Measurements from ENCODE around the gene SPECC1L.

The SPECC1L gene

GRCh38 chr22:24331468-24332440 is 61.1 kb downstream of the SPECC1L start:
- Mint-ChIP-seq H3K27ac (no peak overlapping the region), H3K4me3 (no peak overlapping the region), H3K4me1 (ENCODE audit: low read depth) (peaks cover 17% of the 10 kb centered on the region), H3K36me3 (ENCODE audit: low read depth) (peaks cover 24% of the 10 kb centered on the region), H3K27me3 (ENCODE audit: low read depth) (no peaks in the 10 kb centered on the region), H3K9me3 (no peaks in the 10 kb centered on the region)
- no peak for DNase-seq (ENCODE audit: low spot score)

- peaks cover 17% of the 10 kb centered on the region for H3K4me1 Mint-ChIP-seq (ENCODE audit: low read depth)
- H3K27me3 Mint-ChIP-seq (ENCODE audit: low read depth) = no peaks in the 10 kb centered on the region
- peaks cover 21% of the 10 kb centered on the region for H3K36me3 Mint-ChIP-seq (ENCODE audit: low read depth)
- H3K27ac Mint-ChIP-seq = no peak overlapping the region
- no peak overlapping the region for H3K4me3 Mint-ChIP-seq
- DNase-seq (ENCODE audit: low spot score) = no peak
- H3K9me3 Mint-ChIP-seq = no peaks in the 10 kb centered on the region
Observed at GRCh38 chr22:24333301-24333700, 62.7 kb downstream of the SPECC1L start.

GRCh38 chr22:24335496-24335895 is 64.9 kb downstream of the SPECC1L start:
- Mint-ChIP-seq H3K27me3 (ENCODE audit: low read depth) (no peaks in the 10 kb centered on the region), H3K9me3 (no peaks in the 10 kb centered on the region), H3K36me3 (ENCODE audit: low read depth) (peaks cover 20% of the 10 kb centered on the region), H3K27ac (no peak overlapping the region), H3K4me3 (peak overlapping the region; percentile 0), H3K4me1 (ENCODE audit: low read depth) (peaks cover 9% of the 10 kb centered on the region)
- no peak for DNase-seq (ENCODE audit: low spot score)

- H3K27ac Mint-ChIP-seq = no peak overlapping the region
- no peaks in the 10 kb centered on the region for H3K27me3 Mint-ChIP-seq (ENCODE audit: low read depth)
- no peaks in the 10 kb centered on the region for H3K9me3 Mint-ChIP-seq
Observed at GRCh38 chr22:24337894-24338645, 67.4 kb downstream of the SPECC1L start.

GRCh38 chr22:24338726-24339451 is 68.3 kb downstream of the SPECC1L start:
- Mint-ChIP-seq H3K9me3 (no peaks in the 10 kb centered on the region), H3K27ac (no peak overlapping the region), H3K4me3 (no peak overlapping the region), H3K4me1 (ENCODE audit: low read depth) (peaks cover 9% of the 10 kb centered on the region), H3K27me3 (ENCODE audit: low read depth) (no peaks in the 10 kb centered on the region), H3K36me3 (ENCODE audit: low read depth) (peaks cover 26% of the 10 kb centered on the region)
- no peak for DNase-seq (ENCODE audit: low spot score)

More at GRCh38 chr22:24337894-24338645, 67.4 kb downstream of the SPECC1L start:
- no peak overlapping the region for H3K4me3 Mint-ChIP-seq
- peaks cover 26% of the 10 kb centered on the region for H3K36me3 Mint-ChIP-seq (ENCODE audit: low read depth)
- H3K4me1 Mint-ChIP-seq (ENCODE audit: low read depth) = peaks cover 9% of the 10 kb centered on the region
- DNase-seq (ENCODE audit: low spot score) = no peak

GRCh38 chr22:24339452-24339747 is 68.8 kb downstream of the SPECC1L start:
- no peak for DNase-seq (ENCODE audit: low spot score)
- Mint-ChIP-seq H3K36me3 (ENCODE audit: low read depth) (peaks cover 31% of the 10 kb centered on the region), H3K9me3 (no peaks in the 10 kb centered on the region), H3K4me3 (no peak overlapping the region), H3K27ac (no peak overlapping the region), H3K4me1 (ENCODE audit: low read depth) (peaks cover 9% of the 10 kb centered on the region), H3K27me3 (ENCODE audit: low read depth) (no peaks in the 10 kb centered on the region)

GRCh38 chr22:24341627-24342026 is 71.0 kb downstream of the SPECC1L start:
- Mint-ChIP-seq H3K27ac (no peak overlapping the region), H3K4me1 (ENCODE audit: low read depth) (peaks cover 2% of the 10 kb centered on the region), H3K4me3 (no peak overlapping the region), H3K36me3 (ENCODE audit: low read depth) (peaks cover 28% of the 10 kb centered on the region), H3K27me3 (ENCODE audit: low read depth) (no peaks in the 10 kb centered on the region), H3K9me3 (no peaks in the 10 kb centered on the region)
- DNase-seq (ENCODE audit: low spot score) = no peak

GRCh38 chr22:24350627-24351026 is 80.0 kb downstream of the SPECC1L start:
- H3K9me3 Mint-ChIP-seq = peaks cover 5% of the 10 kb centered on the region
- peaks cover 15% of the 10 kb centered on the region for H3K4me1 Mint-ChIP-seq (ENCODE audit: low read depth)
- H3K4me3 Mint-ChIP-seq = no peak overlapping the region
- H3K36me3 Mint-ChIP-seq (ENCODE audit: low read depth) = peaks cover 61% of the 10 kb centered on the region
- no peak overlapping the region for H3K27ac Mint-ChIP-seq
- DNase-seq (ENCODE audit: low spot score) = no peak
- H3K27me3 Mint-ChIP-seq (ENCODE audit: low read depth) = no peaks in the 10 kb centered on the region

GRCh38 chr22:24353121-24353520 is 82.5 kb downstream of the SPECC1L start:
- Mint-ChIP-seq H3K27ac (no peak overlapping the region), H3K27me3 (ENCODE audit: low read depth) (no peaks in the 10 kb centered on the region), H3K36me3 (ENCODE audit: low read depth) (peaks cover 60% of the 10 kb centered on the region), H3K4me1 (ENCODE audit: low read depth) (peaks cover 25% of the 10 kb centered on the region), H3K4me3 (no peak overlapping the region), H3K9me3 (peaks cover 5% of the 10 kb centered on the region)
- no peak for DNase-seq (ENCODE audit: low spot score)

- H3K9me3 Mint-ChIP-seq = peaks cover 5% of the 10 kb centered on the region
- peaks cover 30% of the 10 kb centered on the region for H3K4me1 Mint-ChIP-seq (ENCODE audit: low read depth)
- peaks cover 51% of the 10 kb centered on the region for H3K36me3 Mint-ChIP-seq (ENCODE audit: low read depth)
- H3K4me3 Mint-ChIP-seq = no peak overlapping the region
- no peaks in the 10 kb centered on the region for H3K27me3 Mint-ChIP-seq (ENCODE audit: low read depth)
- no peak for DNase-seq (ENCODE audit: low spot score)
- H3K27ac Mint-ChIP-seq = no peak overlapping the region
Observed at GRCh38 chr22:24355574-24355973, 84.9 kb downstream of the SPECC1L start.

GRCh38 chr22:24357547-24357946 is 86.9 kb downstream of the SPECC1L start:
- no peak for DNase-seq (ENCODE audit: low spot score)
- Mint-ChIP-seq H3K36me3 (ENCODE audit: low read depth) (peaks cover 46% of the 10 kb centered on the region), H3K27ac (no peak overlapping the region), H3K27me3 (ENCODE audit: low read depth) (no peaks in the 10 kb centered on the region), H3K9me3 (peaks cover 5% of the 10 kb centered on the region), H3K4me3 (no peak overlapping the region), H3K4me1 (ENCODE audit: low read depth) (peaks cover 28% of the 10 kb centered on the region)

GRCh38 chr22:24358105-24358836 is 87.6 kb downstream of the SPECC1L start:
- Mint-ChIP-seq H3K9me3 (peaks cover 5% of the 10 kb centered on the region), H3K4me1 (ENCODE audit: low read depth) (peaks cover 27% of the 10 kb centered on the region), H3K27ac (no peak overlapping the region), H3K27me3 (ENCODE audit: low read depth) (no peaks in the 10 kb centered on the region), H3K4me3 (no peak overlapping the region), H3K36me3 (ENCODE audit: low read depth) (peaks cover 42% of the 10 kb centered on the region)
- DNase-seq (ENCODE audit: low spot score) = no peak

- Mint-ChIP-seq H3K4me3 (no peak overlapping the region), H3K36me3 (ENCODE audit: low read depth) (peaks cover 28% of the 10 kb centered on the region), H3K4me1 (ENCODE audit: low read depth) (peaks cover 27% of the 10 kb centered on the region), H3K27ac (no peak overlapping the region), H3K27me3 (ENCODE audit: low read depth) (no peaks in the 10 kb centered on the region), H3K9me3 (no peaks in the 10 kb centered on the region)
- no peak for DNase-seq (ENCODE audit: low spot score)
Observed at GRCh38 chr22:24359452-24360120, 89.0 kb downstream of the SPECC1L start.

Data from T-helper 2 cell treated with Interferon-gamma antibody and Interleukin-4, amounts not matched to agents 5 μg/mL and 100 μg/mL, for 36 hours (primary cell).